ENCODE data around the gene CCDC159.

The CCDC159 gene

DNA sequence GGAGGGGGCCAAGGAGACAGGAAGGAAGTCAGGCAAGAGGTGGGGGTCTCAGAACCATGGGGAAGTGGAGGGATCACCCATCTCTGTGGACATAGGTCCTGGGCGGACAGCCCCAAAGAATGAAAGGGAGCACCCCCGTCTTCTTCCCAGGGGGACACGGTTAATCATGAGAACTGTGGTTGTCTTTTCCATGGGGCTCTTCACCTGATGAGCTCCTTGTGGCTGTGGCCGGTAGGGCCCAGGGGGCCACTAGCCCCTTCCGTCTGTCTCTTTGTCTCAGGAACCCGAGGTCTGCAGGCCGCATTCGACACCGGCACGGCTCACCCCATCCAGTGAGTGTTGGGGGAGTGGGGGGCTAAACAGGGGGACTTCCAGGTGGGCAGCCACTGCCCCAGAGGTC is 17.6 kb downstream of the CCDC159 start:
- FAIRE-seq: no peak
- DNase-seq (ENCODE audit: insufficient read length, low spot score): no peak
- TF ChIP-seq, protein P1, sequence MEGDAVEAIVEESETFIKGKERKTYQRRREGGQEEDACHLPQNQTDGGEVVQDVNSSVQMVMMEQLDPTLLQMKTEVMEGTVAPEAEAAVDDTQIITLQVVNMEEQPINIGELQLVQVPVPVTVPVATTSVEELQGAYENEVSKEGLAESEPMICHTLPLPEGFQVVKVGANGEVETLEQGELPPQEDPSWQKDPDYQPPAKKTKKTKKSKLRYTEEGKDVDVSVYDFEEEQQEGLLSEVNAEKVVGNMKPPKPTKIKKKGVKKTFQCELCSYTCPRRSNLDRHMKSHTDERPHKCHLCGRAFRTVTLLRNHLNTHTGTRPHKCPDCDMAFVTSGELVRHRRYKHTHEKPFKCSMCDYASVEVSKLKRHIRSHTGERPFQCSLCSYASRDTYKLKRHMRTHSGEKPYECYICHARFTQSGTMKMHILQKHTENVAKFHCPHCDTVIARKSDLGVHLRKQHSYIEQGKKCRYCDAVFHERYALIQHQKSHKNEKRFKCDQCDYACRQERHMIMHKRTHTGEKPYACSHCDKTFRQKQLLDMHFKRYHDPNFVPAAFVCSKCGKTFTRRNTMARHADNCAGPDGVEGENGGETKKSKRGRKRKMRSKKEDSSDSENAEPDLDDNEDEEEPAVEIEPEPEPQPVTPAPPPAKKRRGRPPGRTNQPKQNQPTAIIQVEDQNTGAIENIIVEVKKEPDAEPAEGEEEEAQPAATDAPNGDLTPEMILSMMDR (IDR thresholded peaks at IDR 0.05; ENCODE audit: insufficient read depth, missing control alignments): no peak

DNA sequence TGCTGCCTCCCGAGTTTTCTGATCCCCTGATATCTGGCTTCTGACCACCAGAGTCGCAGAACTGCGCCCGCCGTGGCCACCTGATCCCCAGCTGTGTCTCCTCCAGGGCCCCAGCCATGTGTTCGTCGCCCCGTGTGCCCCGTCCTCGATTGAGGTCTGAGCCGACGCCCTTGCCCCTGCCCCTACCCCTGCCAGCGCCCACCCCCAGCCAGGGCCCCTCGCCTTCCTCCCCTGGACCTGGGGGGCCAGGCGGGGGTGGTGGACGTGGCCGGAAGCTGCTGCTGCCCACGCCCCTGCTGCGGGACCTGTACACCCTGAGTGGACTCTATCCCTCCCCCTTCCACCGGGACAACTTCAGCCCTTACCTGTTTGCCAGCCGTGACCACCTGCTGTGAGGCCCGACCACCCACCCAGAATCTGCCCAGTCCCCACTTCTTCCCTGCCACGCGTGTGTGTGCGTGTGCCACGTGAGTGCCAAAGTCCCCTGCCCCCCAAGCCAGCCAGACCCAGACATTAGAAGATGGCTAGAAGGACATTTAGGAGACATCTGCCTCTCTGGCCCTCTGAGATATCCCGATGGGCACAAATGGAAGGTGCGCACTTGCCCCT is 18.1 kb downstream of the CCDC159 start:
- TF ChIP-seq, protein P1 (IDR thresholded peaks at IDR 0.05; ENCODE audit: insufficient read depth, missing control alignments): no peak
- no peak for DNase-seq (ENCODE audit: insufficient read length, low spot score)
- no peak for FAIRE-seq

DNA sequence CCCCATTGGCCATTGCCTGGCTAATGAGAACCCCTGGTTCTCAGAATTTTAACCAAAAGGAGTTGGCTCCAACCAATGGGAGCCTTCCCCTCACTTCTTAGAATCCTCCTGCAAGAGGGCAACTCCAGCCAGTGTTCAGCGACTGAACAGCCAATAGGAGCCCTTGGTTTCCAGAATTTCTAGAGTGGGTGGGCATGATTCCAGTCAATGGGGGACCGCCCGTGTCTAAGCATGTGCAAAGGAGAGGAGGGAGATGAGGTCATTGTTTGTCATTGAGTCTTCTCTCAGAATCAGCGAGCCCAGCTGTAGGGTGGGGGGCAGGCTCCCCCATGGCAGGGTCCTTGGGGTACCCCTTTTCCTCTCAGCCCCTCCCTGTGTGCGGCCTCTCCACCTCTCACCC is 18.6 kb downstream of the CCDC159 start:
- TF ChIP-seq, protein P1 (IDR thresholded peaks at IDR 0.05; ENCODE audit: insufficient read depth, missing control alignments): no peak
- FAIRE-seq: no peak
- no peak for DNase-seq (ENCODE audit: insufficient read length, low spot score)

DNA sequence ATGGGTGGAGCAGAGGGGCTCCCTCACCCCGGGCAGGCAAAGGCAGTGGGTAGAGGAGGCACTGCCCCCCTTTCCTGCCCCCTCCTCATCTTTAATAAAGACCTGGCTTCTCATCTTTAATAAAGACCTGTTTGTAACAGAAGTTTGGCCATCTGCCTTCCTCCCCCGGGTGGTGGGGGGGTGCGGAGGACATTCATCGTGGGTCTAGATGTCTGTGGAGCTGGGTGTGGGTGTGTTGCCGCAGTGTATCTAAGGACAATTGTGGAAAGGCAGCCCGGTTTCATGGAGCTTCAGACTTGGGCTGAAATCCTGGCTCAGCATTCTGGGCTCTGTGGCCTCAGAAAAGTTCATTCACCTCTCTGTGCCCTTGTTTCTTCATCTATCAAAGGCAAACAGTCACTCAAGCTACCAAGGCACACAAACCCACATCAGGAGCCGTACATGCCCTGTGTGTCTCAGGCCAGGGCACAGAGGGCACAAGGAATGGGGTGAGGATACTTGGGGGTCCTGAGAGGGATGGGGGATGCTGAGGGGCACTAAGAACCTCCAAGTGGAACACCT is 19.3 kb downstream of the CCDC159 start:
- TF ChIP-seq, protein P1 (IDR thresholded peaks at IDR 0.05; ENCODE audit: insufficient read depth, missing control alignments): no peak
- DNase-seq (ENCODE audit: insufficient read length, low spot score) (no peak), FAIRE-seq (no peak)

DNA sequence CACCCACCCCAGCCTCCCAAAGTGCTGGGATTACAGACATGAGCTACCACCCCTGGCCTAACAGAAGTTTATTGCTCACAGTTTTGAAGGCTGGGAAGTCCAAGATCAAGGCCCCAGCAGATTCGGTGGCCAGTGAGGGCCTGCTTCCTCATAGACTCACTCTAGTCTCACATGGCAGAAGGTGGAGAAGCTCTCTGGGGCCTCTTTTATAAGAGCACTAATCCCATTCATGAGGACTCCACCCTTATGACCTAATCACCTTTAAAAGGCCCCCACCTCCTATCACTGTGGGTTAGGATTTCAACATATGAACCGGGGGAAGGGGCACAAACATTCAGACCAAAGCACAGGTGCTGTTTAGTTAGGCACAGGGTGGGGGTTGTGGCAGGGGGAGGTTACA is 21.2 kb downstream of the CCDC159 start:
- no peak for FAIRE-seq
- TF ChIP-seq, protein P1 (IDR thresholded peaks at IDR 0.05; ENCODE audit: insufficient read depth, missing control alignments): no peak
- DNase-seq (ENCODE audit: insufficient read length, low spot score): no peak

DNA sequence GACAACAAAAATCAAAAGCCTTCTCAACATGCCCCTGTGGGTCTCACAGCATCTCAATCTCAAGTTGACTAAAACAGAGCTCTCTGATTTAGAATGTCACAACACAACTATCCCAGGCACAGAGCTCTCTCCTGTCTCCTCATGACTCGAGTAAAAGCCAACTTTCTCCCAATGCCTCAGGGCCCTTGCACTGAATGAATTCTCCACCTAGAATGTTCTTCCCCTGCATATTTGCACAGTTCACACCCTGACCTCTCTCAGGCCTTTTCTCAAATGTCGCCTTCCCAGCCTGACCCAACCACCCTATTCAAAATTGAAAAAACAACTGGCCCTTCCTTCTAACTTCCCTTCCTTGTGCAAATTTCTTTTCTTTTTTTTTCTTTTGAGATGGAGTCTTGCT is 24.4 kb downstream of the CCDC159 start:
- TF ChIP-seq, protein P1 (IDR thresholded peaks at IDR 0.05; ENCODE audit: insufficient read depth, missing control alignments): no peak
- FAIRE-seq (no peak), DNase-seq (ENCODE audit: insufficient read length, low spot score) (no peak)

DNA sequence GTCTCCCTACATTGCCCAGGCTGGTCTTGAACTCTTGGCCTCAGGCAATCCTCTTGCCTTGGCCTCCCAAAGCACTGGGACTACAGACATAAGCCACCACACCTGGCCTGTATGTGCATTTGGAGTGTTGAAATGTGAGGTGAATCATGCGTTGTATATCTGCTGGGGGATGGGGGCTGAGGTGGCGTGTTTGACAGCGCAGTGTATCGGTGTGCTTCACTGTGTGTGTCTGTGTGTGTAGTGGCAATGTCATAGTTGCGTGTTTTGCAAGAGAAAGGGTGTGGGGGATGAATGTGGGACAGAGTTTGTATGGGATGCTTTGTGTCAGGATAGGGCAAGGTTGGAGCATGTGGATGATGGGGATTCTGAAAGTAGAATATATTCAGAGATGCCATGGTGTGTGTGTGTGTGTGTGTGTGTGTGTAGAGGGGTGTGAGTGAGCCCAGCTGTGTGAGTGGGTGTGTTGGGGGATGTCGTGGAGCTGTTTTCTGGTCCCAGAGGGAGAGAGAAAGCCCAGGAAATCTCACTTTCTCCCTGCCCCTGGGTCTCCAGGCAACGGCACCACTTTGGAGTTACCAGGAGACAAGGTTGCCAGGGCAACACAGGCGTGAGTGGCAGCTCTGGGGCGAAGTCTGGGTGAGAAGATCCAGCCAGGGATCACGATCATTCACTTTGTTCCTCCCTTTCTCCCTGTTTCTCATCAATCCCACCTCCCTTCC is 27.0 kb downstream of the CCDC159 start:
- TF ChIP-seq, protein P1 (IDR thresholded peaks at IDR 0.05; ENCODE audit: insufficient read depth, missing control alignments): no peak
- FAIRE-seq: no peak

More for the DNA sequence above, 27.0 kb downstream of the CCDC159 start:
- DNase-seq (ENCODE audit: insufficient read length, low spot score): peak; percentile 59
